Measurements from ENCODE around the gene PALLD. TPM values are rescaled to one million over a fixed set of nuclear protein-coding genes. Genes with fewer than 3 reads are reported as not detected.

Gene PALLD
- total and polyA plus RNA-seq, 2 donors, result 441 to 760 TPM

DNA sequence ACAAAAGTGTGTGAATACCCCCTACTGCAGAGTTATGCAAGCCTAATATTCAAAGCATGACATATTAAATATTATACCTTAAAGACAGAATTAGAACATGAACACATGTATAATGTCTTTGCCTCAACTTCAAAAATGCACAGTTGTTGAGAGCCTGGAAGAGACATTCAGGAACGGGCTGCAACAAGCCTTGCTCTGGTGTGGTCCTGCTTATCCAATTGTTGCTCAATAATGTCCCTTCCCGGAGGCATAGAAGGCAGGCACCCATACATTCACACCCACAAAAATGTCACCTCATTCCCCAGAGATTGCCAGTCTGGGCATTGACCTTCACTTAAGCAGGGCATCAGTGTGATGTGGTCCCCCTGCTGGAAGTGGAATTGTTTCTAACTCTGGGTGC lies 274.4 kb downstream of the PALLD start:
- H3K4me1 ChIP-seq (ENCODE audit: insufficient read depth), result no peaks in the 10 kb centered on the region
- 79% methylated on average over 2 of the region's 2 CpGs for WGBS
- no peak for DNase-seq (ENCODE audit: extremely low spot score)
- H3K27ac ChIP-seq (ENCODE audit: low read depth), result no peak overlapping the region
- H3K4me3 ChIP-seq (ENCODE audit: low read depth, low read length), result no peak overlapping the region
- H3K36me3 ChIP-seq (ENCODE audit: insufficient read depth), result no peaks in the 10 kb centered on the region

DNA sequence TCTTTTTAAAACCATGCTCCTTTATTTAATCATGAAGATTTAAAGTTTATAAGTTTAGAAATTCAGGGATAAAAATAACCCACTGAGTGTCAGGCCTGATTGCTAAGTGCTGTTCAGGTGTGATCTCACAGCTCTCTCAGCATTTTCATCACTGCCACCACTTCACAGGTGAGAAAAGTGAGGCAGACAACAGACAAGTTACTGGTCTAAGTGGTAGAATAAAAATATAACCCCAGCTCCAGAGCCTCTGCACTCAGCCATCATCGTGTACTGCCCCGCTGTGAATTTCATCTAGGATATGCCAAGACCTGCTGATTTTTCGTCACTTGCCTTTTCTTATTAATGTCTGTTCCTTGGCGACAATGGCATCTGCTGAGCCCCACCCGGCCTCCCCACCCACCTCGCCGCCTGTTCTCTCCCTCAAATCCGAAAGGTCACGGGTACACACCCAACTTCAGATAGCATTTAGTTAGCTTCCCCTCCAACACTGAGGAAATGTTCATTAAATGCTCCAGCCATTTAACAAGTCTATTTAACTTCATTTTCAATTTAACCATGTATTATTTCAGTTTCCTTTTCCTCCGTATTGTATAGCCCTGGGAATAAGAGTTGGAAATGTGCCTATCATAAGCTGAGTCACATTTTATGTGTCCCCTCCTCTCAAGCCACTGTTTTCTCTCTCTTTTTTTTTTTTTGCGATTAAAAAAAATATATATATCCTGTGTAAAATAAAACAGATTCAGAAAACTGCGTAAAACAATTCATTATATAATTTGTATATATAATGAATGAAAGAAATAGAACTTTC lies 276.7 kb downstream of the PALLD start:
- H3K4me3 ChIP-seq (ENCODE audit: low read depth, low read length), result no peak overlapping the region
- no peaks in the 10 kb centered on the region for H3K36me3 ChIP-seq (ENCODE audit: insufficient read depth)
- DNase-seq (ENCODE audit: extremely low spot score), result no peak
- H3K4me1 ChIP-seq (ENCODE audit: insufficient read depth), result no peaks in the 10 kb centered on the region
- WGBS, result 80% methylated on average over 12 of the region's 12 CpGs
- H3K27ac ChIP-seq (ENCODE audit: low read depth), result no peak overlapping the region

DNA sequence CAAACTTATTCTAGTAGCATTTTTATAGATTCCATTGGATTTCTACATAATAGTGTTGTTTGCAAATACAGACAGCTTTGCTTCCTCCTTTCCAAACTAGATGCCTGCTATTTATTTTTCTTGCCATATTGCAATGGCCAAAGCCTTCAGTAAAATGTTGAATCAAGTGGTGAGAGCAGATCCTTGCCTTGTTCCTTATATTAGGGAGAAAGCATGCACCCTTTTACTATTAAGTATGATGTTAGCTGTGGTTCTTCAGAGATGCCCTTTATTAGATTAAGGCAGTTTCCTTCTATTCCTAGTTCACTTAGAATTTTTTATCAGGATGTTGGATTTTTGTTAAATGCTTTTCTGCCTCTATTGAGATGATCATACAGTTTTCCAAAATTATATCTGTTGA lies 279.5 kb downstream of the PALLD start:
- H3K4me1 ChIP-seq (ENCODE audit: insufficient read depth), result no peaks in the 10 kb centered on the region
- no peaks in the 10 kb centered on the region for H3K36me3 ChIP-seq (ENCODE audit: insufficient read depth)
- H3K27ac ChIP-seq (ENCODE audit: low read depth), result no peak overlapping the region
- no peak for DNase-seq (ENCODE audit: extremely low spot score)
- no peak overlapping the region for H3K4me3 ChIP-seq (ENCODE audit: low read depth, low read length)

DNA sequence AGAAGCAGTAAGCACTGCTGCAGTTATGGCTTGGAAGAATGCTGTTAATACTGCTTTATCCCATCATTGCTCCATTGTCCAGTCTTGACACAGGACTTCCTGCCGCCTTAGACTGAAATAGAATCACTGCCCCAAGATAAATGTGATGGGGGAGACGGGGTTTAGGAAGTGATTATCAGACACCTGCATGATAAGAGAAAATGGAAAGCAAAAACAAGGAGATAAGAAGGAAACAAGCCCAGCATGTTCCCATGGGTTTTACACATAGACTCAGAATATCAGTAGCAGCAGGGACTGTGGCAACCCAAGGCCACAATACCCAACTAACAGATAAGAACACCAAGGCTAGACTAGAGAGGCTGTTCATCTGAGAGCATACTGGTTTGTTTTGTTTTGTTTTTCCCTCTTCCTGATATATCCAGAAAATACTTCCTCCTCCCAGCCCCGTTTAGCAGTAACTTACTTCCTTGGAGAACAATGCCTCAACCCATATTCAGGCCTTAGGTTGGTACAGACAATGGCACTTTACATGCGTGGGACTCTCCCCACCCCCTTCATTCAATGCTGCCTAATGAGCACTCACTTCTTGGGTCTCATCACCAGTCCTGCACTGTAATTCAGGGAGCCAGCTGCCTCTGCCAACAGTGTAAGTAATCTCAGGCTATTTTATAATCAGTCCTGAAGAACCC lies 280.6 kb downstream of the PALLD start:
- Histone ChIP-seq H3K4me3 (ENCODE audit: low read depth, low read length) (no peak overlapping the region), H3K4me1 (ENCODE audit: insufficient read depth) (no peaks in the 10 kb centered on the region), H3K27ac (ENCODE audit: low read depth) (no peak overlapping the region), H3K36me3 (ENCODE audit: insufficient read depth) (no peaks in the 10 kb centered on the region)
- no peak for DNase-seq (ENCODE audit: extremely low spot score)
- 70% methylated on average over 4 of the region's 4 CpGs for WGBS

DNA sequence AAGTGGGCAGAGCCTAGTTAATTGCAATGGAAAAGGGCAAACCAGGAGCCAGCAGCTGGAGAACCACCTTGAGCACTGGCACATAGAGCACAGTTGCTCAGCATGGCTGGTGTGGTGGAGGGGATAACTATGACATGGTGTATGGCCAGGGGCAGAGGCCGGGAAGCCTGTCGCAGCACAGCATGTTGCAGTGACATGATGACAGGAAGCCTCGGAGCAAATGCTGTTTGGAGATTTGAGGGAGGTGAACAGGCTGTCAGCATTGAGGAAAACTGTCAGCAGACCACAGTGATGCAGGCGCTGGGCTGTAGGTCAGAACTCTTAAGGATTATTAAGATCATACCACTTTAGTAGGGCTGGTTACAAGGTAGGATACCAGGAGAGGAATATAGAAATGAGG lies 284.5 kb downstream of the PALLD start:
- H3K36me3 ChIP-seq (ENCODE audit: insufficient read depth), result no peaks in the 10 kb centered on the region
- no peak overlapping the region for H3K4me3 ChIP-seq (ENCODE audit: low read depth, low read length)
- no peak for DNase-seq (ENCODE audit: extremely low spot score)
- H3K27ac ChIP-seq (ENCODE audit: low read depth), result no peak overlapping the region
- H3K4me1 ChIP-seq (ENCODE audit: insufficient read depth), result no peaks in the 10 kb centered on the region
- 89% methylated on average over 4 of the region's 4 CpGs for WGBS

DNA sequence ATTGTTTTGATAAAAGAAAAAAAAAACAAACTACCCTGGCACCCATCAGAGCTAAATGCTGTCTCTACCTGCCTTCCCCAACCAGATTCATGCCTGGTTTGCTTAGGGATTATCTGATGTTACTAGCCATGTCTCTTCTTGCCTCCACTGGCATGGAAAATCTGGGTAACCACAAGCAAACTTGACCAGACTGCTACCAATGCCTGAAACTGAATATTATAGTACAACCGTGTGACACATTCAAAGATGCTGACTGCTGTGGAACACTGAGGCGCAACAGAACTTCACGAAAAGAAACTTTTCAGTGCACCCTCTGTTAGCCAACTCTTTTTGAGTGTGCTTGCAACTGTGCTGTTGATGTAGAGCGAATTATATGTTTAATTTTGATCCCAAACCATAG lies 285.1 kb downstream of the PALLD start:
- Histone ChIP-seq H3K4me1 (ENCODE audit: insufficient read depth) (no peaks in the 10 kb centered on the region), H3K36me3 (ENCODE audit: insufficient read depth) (no peaks in the 10 kb centered on the region), H3K27ac (ENCODE audit: low read depth) (no peak overlapping the region), H3K4me3 (ENCODE audit: low read depth, low read length) (no peak overlapping the region)
- 80% methylated on average over 4 of the region's 4 CpGs for WGBS
- DNase-seq (ENCODE audit: extremely low spot score), result no peak

DNA sequence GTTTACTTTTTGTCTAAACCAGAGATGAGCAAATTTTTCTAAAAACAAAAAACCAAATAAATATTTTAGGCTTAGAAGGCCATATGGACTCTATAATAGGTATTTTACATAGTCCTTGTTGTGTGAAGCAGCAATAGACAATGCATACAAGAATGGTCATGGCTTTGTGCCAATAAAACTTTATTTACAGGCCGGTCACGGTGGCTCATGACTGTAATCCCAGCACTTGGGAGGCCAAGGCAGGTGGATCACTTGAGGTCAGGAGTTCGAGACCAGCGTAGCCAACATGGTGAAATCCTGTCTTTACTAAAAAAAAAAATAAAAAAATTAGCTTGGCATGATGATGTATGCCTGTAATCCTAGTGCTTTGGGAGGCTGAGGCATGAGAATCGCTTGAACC lies 285.6 kb downstream of the PALLD start:
- Histone ChIP-seq H3K4me3 (ENCODE audit: low read depth, low read length) (no peak overlapping the region), H3K27ac (ENCODE audit: low read depth) (no peak overlapping the region), H3K36me3 (ENCODE audit: insufficient read depth) (no peaks in the 10 kb centered on the region), H3K4me1 (ENCODE audit: insufficient read depth) (no peaks in the 10 kb centered on the region)
- 79% methylated on average over 5 of the region's 5 CpGs for WGBS
- no peak for DNase-seq (ENCODE audit: extremely low spot score)

DNA sequence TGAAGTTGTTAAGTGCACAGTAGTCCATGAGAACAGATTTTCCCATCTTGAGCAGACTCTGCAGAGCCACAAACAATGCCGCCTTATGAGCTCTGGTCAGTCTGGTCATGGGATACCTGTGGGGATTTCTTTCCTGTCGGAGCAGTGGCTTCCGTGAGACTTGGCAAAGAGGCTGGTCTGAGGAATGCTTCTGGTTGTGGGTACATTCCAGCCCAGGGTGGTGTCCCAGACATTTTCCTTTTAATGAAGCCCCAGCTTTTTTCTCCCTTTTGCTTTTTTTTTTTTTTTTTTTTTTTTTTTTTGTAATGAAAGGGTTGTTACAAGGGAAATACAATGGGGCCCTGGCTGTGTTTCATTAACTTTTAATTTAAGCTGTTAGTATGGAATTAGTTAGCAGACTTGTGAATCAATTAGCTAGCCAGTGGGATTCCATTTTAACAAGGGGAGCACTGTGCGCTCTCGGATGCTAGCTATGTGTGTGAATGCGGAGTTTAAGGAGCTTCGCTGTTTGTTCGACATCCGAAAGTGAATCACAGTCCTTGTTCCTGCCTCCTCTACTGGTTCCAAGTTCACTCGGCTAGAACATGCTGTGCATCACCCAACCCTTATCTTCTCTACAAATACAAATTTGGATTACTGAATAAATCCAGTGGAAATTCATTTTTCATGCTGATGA lies 288.1 kb downstream of the PALLD start:
- WGBS, result 75% methylated on average over 10 of the region's 10 CpGs
- H3K4me1 ChIP-seq (ENCODE audit: insufficient read depth), result no peaks in the 10 kb centered on the region
- H3K4me3 ChIP-seq (ENCODE audit: low read depth, low read length), result no peak overlapping the region
- H3K36me3 ChIP-seq (ENCODE audit: insufficient read depth), result no peaks in the 10 kb centered on the region
- DNase-seq (ENCODE audit: extremely low spot score), result no peak
- no peak overlapping the region for H3K27ac ChIP-seq (ENCODE audit: low read depth)

DNA sequence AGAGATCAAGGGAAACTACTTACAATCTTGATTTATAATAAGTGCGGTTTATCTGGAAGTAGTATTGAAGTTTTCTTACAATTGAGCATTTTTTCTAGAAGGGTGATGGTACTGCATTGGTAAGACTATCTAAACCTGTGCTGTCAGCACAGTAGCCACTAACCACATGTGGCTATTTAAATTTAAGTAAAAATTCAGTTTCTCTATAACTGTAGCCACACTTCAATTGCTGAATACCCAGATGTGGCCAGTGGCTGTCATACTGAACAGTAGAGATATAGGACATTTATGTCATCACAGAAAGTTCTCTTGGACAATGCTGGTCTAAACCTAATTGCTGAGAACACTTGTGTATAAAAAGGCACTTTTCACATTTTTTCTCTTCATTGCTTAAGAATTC lies 290.5 kb downstream of the PALLD start:
- 93% methylated on average over 1 of the region's 1 CpG for WGBS
- DNase-seq (ENCODE audit: extremely low spot score), result no peak
- Histone ChIP-seq H3K4me1 (ENCODE audit: insufficient read depth) (no peaks in the 10 kb centered on the region), H3K4me3 (ENCODE audit: low read depth, low read length) (no peak overlapping the region), H3K27ac (ENCODE audit: low read depth) (no peak overlapping the region), H3K36me3 (ENCODE audit: insufficient read depth) (no peaks in the 10 kb centered on the region)

DNA sequence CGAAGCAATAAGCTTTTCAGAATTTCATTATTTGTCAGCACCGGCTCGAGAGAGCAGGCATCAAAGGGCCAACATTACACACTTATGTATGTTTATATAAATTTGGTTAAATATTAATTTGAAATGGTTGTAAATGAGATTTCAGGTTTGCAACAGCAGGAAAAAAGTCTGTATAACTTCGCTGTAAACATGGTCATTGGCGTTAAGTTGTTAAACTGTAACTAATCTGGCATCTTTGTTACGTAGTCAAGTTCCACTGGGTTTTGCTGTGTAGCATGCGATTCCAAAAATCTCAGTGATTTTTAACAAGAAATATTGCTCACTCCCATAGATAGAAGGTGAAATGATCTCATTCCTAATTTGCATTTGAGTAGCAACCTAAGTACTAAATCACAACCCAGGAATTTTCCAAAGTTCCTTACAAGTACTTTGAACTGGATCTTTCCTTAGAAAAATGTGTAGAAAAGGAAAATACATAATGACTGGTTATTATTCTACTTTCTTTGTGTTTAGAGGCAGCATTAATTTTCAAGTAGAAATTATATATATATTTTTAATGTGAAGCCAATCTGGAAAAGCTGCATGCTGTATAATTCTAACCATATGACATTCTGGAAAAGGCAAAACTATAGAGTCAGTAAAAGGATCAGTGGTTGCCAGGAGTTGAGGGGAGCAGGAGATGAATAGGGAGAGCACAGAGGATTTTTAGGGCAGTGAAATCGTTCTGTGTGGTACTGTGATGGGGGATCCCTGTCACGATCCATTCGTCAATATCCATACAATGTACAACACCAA lies 291.1 kb downstream of the PALLD start:
- Histone ChIP-seq H3K4me1 (ENCODE audit: insufficient read depth) (no peaks in the 10 kb centered on the region), H3K36me3 (ENCODE audit: insufficient read depth) (no peaks in the 10 kb centered on the region), H3K27ac (ENCODE audit: low read depth) (no peak overlapping the region), H3K4me3 (ENCODE audit: low read depth, low read length) (no peak overlapping the region)
- 83% methylated on average over 10 of the region's 10 CpGs for WGBS
- DNase-seq (ENCODE audit: extremely low spot score), result no peak

DNA sequence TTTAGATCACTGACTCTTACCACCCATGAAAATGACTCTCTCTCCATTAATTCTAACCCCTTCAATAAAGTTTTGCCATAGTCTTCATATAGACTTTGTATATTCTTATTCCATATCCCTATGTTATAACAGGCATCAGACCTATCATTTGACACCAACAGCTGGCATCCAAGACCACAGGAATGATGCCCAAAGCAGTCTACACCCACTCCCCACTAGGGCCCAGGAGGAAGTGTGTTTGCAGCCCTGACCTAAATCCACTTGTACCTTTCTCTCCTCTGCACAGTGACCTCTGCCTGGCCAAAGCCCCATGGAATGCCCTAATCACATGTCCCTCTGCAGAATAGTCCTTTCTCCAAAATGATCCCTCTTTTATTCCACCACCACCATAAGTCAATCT lies 294.0 kb downstream of the PALLD start:
- DNase-seq (ENCODE audit: extremely low spot score), result no peak
- H3K27ac ChIP-seq (ENCODE audit: low read depth), result no peak overlapping the region
- H3K4me3 ChIP-seq (ENCODE audit: low read depth, low read length), result no peak overlapping the region
- no peaks in the 10 kb centered on the region for H3K36me3 ChIP-seq (ENCODE audit: insufficient read depth)
- no peaks in the 10 kb centered on the region for H3K4me1 ChIP-seq (ENCODE audit: insufficient read depth)

DNA sequence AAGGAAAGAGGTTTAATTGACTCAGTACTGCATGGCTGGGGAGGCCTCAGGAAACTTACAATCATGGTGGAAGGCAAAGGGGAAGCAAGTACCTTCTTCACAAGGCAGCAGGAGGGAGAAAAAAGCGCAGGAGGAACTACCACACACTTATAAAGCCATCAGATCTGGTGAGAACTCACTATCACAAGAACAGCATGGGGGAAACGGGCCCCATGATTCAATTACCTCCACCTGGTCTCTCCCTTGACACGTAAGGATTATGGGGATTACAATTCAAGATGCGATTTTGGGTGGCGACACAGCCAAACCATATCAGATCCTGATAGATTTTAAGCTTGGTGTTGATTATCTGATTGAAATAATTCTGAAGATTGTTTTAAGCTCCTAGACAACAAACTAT lies 294.5 kb downstream of the PALLD start:
- WGBS, result 94% methylated on average over 5 of the region's 5 CpGs
- no peak overlapping the region for H3K27ac ChIP-seq (ENCODE audit: low read depth)
- no peak for DNase-seq (ENCODE audit: extremely low spot score)

DNA sequence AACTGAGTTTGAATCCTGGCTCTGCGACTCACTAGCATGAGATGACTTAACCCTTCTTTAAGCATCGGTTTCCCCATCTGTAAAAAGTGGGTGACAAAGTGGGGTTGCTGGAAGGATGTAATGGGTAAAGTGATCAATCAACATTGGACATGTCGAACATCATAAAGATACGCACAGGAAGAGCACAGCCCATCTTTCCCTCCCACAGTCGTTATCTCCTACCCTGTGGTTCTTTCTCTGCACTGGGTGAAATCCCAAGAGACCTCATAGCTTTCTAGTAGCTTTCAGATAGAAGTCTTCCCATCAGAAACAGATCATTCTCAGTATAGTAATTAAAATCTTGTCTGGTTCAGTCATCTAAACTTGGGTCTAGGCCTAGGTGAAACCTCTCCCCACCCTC lies 296.7 kb downstream of the PALLD start:
- H3K4me1 ChIP-seq (ENCODE audit: insufficient read depth), result no peaks in the 10 kb centered on the region
- no peaks in the 10 kb centered on the region for H3K36me3 ChIP-seq (ENCODE audit: insufficient read depth)
- no peak for DNase-seq (ENCODE audit: extremely low spot score)
- H3K27ac ChIP-seq (ENCODE audit: low read depth), result no peak overlapping the region
- 93% methylated on average over 5 of the region's 5 CpGs for WGBS
- no peak overlapping the region for H3K4me3 ChIP-seq (ENCODE audit: low read depth, low read length)

More for the DNA sequence above, 294.5 kb downstream of the PALLD start:
- no peaks in the 10 kb centered on the region for H3K4me1 ChIP-seq (ENCODE audit: insufficient read depth)
- no peaks in the 10 kb centered on the region for H3K36me3 ChIP-seq (ENCODE audit: insufficient read depth)
- H3K4me3 ChIP-seq (ENCODE audit: low read depth, low read length), result no peak overlapping the region

Data from urinary bladder (tissue), 4 donors.